PC-9 (cell line): ENCODE data around the gene FBXO24.

ENCODE experiments used
- EZH2 ChIP-seq: fragments of 200-600 bp; sonication (generic); IDR thresholded peaks from 2 replicates; pipeline ENCODE4 v1.8.0; 2017; ENCODE audit warnings: antibody characterized with exemption, low read depth
- TF ChIP-seq, protein P1 (sequence below): fragments of 200-600 bp; sonication (generic); conservative IDR thresholded peaks from 2 replicates; pipeline ENCODE4 v1.6.1; 2017; ENCODE audit warnings: mixed run types, antibody characterized with exemption, mild to moderate bottlenecking, moderate library complexity

DNA sequence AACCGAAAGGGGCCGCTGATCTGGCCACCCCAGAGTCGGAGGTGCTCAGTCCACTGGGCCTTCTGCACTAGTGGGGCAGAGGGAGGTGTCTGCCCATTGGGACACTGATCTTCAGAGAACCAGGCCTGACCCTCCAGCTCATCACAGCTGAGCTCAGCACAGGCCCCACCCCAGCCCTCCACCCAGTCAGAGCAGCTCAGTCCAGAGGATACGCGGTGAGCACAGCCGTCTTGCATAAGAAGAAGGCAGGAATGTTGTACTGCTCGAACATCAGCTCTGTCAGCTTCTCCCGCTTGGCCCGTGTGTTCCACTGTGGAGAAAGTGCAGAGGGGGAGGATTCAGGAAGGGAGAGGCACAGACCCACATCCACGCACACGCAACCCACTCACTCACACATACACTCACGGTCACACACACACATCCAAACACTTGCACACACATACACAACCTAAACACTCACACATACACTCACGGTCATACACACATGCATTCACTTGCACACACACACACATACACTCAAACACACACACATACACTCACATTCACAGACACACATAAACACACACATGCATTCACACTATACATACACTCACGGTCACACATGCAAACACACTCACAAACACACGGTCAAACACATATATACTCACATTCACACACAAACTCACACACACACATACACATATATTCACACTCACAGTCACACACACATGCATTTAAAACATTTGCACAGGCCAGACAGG lies 63.9 kb downstream of the FBXO24 start:
- TF ChIP-seq, protein P1, sequence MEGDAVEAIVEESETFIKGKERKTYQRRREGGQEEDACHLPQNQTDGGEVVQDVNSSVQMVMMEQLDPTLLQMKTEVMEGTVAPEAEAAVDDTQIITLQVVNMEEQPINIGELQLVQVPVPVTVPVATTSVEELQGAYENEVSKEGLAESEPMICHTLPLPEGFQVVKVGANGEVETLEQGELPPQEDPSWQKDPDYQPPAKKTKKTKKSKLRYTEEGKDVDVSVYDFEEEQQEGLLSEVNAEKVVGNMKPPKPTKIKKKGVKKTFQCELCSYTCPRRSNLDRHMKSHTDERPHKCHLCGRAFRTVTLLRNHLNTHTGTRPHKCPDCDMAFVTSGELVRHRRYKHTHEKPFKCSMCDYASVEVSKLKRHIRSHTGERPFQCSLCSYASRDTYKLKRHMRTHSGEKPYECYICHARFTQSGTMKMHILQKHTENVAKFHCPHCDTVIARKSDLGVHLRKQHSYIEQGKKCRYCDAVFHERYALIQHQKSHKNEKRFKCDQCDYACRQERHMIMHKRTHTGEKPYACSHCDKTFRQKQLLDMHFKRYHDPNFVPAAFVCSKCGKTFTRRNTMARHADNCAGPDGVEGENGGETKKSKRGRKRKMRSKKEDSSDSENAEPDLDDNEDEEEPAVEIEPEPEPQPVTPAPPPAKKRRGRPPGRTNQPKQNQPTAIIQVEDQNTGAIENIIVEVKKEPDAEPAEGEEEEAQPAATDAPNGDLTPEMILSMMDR, result no peak
- TF ChIP-seq EZH2, result no peak
